Hematopoietic multipotent progenitor cell treated with erythropoietin and hydrocortisone succinate and interleukin-3 and kit ligand, for 8 days (in vitro differentiated cells): ENCODE data around the gene TNFAIP8.

Source experiments
- DNase-seq: peaks from one replicate; pipeline ENCODE4 v3.0.0-alpha.2; 2015

The TNFAIP8 gene

GRCh38 chr5:119371146-119371545 lies 15.3 kb downstream of the TNFAIP8 start:
- no peak for DNase-seq

DNA sequence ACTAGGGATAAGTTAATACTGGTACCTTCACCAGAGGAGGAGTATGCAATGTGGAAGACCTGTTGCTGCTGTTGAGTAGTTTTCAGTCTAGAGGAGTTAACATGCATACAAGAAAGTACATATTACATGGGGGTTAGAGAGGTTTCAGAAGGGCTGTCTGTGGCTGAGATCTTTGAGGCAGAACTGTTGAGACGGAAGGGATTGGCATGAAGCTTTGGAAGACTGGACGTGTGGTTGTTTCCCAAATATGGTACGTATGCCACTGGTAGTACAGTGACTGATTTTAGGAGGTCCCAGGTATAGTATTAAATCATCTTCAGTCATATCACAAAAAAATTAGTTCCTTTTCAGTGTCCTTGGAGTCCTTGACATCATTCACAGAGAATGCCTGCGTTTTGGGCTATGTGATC lies 17.6 kb downstream of the TNFAIP8 start:
- DNase-seq: no peak

DNA sequence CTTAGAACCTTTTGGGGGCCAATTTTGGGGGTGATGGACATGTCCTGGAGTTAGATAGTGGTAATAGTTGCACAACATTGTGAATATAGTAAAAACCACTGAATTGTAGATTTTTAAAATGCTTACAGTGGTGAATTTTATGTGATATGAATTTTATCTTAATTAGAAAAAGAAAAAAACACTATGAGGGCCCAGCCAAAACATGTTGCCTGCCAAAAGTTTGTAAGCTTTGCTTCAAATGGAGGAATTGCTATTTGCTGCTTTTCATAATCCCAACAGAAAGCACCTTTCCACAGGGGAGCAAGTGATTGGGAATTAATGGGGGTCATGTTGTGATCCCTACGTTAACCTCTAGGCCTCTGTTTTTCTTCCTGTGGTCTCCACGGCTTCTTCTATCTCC lies 19.1 kb downstream of the TNFAIP8 start:
- no peak for DNase-seq

GRCh38 chr5:119377066-119377465 lies 21.2 kb downstream of the TNFAIP8 start:
- no peak for DNase-seq

GRCh38 chr5:119378075-119378700 lies 22.4 kb downstream of the TNFAIP8 start:
- no peak for DNase-seq

DNA sequence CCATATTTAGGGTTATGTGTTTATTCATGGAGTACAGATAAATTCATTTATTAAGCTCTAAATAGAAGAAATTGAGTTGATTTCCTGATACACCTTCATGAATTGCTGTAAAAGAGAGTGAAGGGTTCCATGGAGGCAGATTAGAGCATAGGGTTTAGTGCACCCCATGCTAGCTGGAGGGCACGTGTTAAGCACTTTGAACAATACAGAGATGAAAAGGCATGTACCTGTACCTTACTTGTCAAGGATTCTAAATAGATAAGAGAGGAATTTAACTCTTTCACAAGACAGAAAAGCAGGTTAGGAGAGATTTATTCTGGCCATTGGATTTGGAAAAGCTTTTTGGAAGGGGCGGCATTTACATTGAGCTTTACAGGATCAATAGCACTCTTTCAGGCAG lies 23.3 kb downstream of the TNFAIP8 start:
- peak; percentile 22 for DNase-seq

DNA sequence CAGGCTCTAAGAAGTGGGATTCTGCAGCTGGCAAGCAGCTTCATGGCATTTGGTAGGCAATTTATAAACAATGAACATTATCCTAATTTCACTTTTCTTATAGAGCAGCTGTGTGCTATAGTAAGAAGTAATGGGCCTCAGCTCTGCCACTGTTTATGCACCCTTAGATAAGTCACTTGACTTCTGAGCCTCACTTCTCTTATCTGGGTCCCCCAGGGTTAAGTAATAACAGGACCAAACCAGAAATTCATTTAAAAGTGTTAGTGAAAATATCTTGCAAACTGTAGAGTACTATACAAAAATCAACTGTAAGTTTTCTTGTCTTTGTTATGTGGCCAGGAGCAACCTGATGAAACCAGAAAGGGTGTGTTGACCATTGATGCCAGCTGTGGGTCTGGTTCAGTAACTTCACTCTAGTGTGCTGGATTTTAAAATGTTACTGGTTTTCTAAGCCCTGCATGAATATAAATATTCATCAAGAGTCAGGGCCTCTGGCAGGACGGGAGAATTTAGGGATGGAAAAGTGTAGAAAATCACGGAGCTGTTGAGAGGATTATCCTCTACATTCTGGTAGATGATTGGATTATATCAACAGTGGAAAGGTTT lies 24.2 kb downstream of the TNFAIP8 start:
- peak; percentile 95 for DNase-seq

DNA sequence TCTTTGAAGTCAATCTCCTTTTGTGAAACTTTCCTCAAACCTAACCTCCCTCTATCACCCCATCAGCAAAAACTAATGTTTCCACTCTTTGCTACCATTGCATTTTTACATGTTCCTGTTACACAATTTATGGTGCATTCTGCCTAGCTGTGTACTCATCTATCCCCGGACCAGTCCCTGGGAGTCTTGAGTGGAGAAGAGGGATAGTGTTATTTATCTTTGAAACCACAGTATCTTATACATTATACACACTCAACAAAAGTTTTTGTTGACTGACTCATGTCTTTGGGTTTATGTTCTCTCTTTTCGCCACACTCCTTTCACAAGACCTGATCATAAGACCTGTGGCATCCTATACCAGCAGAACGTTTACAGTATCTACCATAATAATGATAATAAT lies 26.4 kb downstream of the TNFAIP8 start:
- no peak for DNase-seq

- DNase-seq: peak; percentile 26
These were observed 27.2 kb downstream of the TNFAIP8 start for GRCh38 chr5:119383008-119383407.

- DNase-seq: peak; percentile 21
These were observed 29.3 kb downstream of the TNFAIP8 start for GRCh38 chr5:119385136-119385535.

DNA sequence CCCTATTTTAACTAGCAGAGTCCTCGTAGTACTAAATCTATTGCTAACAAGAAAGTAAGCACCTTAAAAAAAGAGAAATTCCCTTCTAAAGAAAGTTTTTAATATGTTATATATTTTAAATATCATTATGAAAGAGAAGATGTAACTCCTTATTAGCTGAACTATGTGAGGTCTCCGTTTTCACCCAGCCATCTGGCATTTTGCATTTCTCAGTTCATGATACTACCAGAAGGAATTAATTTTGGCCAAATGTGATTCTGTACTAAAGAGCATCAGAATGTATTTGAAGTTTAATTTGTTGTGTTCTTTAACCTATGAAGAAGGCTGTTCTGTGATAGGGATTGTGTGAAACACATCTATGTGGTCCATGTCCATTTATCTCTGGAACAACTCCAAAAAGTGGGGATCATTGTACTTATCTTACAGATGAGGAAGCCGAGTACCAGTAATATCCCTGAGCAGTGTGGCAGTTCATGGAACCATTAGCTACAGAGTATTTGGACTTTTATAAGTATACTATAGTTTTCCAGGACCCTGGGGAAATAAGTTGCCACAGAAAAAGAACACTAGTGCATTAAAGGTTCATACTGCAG lies 29.8 kb downstream of the TNFAIP8 start:
- peak; percentile 63 for DNase-seq

GRCh38 chr5:119386596-119387344 lies 31.0 kb downstream of the TNFAIP8 start:
- peak; percentile 77 for DNase-seq

DNA sequence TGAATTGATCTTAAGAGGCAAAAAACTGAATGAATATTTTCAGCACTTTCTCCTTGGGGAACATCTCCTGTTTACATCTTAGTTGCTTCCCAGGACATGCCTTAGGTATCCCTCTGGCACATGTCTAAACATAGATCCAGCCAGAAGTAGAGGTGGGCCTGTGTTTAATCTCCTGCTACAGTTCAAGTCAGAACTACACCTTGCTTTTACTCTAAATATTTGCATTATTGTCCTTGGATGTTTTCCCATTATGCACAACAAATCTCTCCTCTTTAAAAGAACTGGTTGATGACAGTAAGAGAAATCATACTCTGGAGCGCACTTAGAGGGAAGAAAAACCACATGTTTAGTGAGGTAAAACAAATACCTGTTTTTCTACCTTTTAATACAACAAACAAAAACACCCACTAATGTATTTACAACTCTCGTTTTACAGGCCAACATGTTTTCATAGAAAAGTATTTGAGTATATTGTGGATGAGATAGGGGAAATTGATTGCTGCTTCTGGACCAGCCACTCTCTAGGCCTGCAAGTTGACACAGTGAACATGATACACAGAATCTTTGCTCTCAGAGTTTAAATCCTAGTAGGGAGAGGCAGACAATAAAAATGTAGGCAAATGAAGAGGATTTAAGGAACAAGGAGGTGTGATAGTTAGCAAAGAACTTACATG lies 32.3 kb downstream of the TNFAIP8 start:
- no peak for DNase-seq

GRCh38 chr5:119388619-119389190 lies 32.9 kb downstream of the TNFAIP8 start:
- no peak for DNase-seq

- DNase-seq: no peak
These were observed 33.6 kb downstream of the TNFAIP8 start for GRCh38 chr5:119389288-119390030.

DNA sequence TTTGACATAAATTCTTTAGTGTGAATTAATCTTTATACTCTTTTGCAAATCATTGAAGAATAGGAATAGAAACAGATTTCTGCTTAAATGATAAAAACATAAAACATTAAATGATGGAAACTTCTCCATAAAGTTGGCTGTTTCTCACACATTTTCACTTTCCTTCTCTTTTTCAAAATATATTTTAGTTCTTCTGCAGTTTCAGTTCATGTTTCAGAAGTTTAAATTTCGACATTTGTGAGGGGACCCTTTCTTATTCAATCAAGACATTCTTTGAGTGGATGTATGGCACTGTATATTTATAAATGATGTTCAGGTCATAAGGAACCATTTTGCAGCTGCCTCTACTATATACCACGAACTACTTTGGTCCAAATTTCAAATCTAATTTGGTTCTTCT lies 34.6 kb downstream of the TNFAIP8 start:
- DNase-seq: no peak

DNA sequence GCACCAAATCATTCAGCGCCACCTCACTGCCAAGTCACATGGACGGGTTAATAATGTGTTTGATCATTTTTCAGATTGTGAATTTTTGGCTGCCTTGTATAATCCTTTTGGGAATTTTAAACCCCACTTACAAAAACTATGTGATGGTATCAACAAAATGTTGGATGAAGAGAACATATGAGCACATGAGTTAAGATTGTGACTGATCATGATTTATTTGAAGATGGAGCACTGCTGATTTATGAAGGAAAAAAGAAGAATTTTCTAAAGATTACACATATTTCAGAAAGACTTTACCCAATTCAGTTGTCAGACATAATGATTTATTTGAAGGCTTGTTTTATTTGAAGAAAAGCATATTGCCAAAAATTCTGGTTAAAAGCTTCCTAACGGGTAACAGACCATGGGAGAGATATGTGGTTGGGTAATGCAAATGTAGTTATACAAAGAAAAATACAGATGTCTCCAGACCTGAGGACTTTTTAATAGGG lies 37.4 kb downstream of the TNFAIP8 start:
- no peak for DNase-seq

DNA sequence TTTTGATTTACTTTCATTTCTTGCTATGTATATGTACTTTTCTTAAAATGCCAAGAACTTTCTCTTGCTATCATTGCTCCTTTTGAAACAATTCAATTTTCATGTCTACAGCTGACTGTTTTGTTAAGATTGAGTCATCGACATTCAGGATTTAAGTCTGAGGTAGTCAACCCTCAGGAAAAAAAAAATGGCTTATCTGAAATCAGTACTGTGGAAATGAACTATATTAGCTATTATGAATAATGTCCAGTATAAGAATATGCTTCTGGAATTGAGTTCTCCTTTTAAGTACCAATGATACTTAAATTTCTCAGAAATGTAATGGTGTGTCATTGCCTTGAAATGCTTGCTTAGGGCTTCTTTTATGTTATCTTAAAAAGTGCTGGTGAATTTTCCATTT lies 37.9 kb downstream of the TNFAIP8 start:
- no peak for DNase-seq

DNA sequence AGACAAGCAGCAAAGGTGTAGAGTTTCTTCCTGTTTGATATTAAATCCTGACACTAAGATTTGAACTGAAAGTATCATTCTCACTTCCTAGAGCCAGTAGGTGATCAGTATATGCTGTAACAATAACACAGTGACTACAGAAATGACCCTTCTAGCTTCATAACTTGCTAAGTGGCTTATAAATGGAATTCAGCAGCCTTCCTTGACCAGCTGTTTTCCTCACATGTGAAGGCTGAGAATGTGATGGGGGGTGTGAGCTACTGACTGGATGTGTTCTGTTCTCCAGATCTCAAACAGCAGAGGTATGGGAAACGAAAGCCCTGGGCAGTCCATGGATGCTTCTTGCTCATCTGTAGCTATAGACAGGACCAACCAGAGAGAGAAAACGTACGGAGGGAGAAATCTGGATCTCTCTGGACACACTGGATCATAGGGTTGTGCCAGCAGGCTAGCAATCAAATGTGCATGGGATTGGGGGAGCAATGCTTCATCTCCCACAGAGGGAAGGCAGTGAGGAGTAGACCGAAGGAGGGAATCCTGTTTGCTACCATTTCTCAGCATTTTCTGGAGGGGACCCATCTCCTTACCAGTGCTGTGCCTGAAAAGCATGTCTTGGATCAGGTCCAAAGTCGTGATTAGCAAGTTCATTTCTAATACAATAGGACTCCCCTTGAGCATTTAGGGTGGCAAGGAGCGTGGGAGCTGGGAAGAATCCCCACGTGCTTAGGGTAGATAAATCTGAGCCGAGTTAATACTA lies 39.4 kb downstream of the TNFAIP8 start:
- no peak for DNase-seq

- DNase-seq: no peak
These were observed 40.3 kb downstream of the TNFAIP8 start for GRCh38 chr5:119396030-119396664.
